D721Med (cell line): ENCODE results near the gene ZCCHC2.

ENCODE experiments used
- DNase-seq: peaks from one replicate; pipeline ENCODE4 v3.0.0; 2011; ENCODE audit warnings: low spot score; ENCODE audit not compliant: insufficient read length
- FAIRE-seq: peaks from 2 replicates; lab custom pipeline; 2011; peaks lifted over from hg19 to GRCh38; lab: Jason Lieb, UNC
- TF ChIP-seq, protein P1 (sequence below): IDR thresholded peaks from 2 replicates; pipeline ENCODE4 v1.5.1; 2012; ENCODE audit warnings: mild to moderate bottlenecking, control low read depth; ENCODE audit not compliant: insufficient read depth; ENCODE audit errors: missing control alignments

ZCCHC2 gene

DNA sequence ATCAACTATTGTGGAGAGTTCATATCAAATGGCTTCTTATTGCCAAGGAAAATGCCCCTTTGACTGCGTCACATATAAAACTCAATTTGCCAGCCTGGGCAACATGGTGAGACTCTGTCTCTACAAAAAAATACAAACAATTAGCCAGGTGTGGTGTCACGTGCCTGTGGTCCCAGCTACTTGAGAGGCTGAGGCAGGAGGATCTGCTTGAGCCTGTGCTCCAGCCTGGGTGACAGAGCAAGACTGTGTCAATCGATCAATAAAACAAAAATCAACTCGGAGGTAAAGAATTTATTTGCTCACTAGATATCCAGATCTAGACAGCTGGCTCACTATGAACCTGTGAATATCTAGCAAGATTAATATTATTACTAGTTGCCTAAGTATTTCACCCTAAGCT is 1.7 kb upstream of the ZCCHC2 start:
- no peak for FAIRE-seq
- DNase-seq: no peak
- TF ChIP-seq, protein P1, sequence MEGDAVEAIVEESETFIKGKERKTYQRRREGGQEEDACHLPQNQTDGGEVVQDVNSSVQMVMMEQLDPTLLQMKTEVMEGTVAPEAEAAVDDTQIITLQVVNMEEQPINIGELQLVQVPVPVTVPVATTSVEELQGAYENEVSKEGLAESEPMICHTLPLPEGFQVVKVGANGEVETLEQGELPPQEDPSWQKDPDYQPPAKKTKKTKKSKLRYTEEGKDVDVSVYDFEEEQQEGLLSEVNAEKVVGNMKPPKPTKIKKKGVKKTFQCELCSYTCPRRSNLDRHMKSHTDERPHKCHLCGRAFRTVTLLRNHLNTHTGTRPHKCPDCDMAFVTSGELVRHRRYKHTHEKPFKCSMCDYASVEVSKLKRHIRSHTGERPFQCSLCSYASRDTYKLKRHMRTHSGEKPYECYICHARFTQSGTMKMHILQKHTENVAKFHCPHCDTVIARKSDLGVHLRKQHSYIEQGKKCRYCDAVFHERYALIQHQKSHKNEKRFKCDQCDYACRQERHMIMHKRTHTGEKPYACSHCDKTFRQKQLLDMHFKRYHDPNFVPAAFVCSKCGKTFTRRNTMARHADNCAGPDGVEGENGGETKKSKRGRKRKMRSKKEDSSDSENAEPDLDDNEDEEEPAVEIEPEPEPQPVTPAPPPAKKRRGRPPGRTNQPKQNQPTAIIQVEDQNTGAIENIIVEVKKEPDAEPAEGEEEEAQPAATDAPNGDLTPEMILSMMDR: no peak

DNA sequence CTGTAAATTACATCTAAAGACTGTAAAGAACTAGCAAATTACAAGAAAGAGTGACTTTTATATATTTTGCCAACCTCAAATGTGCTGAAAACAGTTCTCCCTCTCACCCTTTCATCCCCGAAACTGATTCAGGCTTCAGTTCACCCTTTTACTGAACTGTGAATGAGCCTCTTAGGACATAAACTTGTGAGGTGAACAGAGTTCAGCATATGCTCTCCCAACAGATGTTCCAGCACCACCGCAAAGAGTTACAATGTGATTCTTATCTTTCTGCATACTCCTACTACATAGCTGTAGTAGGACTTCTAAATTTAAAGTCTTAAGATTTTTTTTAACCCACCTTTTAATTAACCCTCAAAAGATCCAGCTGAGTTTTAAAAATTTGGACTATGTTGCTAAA is 1.2 kb upstream of the ZCCHC2 start:
- TF ChIP-seq, protein P1: no peak
- FAIRE-seq (no peak), DNase-seq (no peak)

DNA sequence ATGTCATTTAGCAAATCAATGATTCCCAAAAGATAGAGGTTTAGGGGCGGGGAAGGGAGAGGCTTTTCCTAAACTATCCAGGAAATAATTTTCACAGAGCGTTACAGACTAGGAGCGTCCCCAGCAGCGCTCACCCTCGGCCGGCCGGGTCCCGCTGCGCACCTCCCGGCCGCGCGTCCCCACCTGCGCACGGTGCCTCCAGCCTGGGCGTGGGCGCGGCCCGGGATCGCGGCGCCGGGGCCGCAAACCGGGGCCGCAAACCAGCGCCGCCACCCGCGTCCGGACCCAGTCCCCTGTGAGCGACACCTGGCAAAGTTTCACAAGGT is 684 bp upstream of the ZCCHC2 start:
- no peak for FAIRE-seq
- no peak for DNase-seq
- TF ChIP-seq, protein P1: no peak

DNA sequence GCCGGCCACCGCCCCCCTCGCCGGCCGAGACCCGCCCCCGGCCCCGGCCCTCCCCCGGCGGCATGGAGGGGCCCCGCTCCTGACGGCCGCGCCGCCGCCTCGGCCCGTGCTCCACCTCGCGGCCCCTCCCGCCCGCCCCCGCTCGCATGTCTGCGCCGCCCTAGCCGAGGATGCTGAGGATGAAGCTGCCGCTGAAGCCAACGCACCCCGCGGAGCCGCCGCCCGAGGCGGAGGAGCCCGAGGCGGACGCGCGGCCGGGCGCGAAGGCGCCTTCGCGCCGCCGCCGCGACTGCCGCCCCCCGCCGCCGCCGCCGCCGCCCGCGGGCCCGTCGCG is 397 bp downstream of the ZCCHC2 start:
- TF ChIP-seq, protein P1: no peak
- FAIRE-seq (no peak), DNase-seq (peak; percentile 97)

DNA sequence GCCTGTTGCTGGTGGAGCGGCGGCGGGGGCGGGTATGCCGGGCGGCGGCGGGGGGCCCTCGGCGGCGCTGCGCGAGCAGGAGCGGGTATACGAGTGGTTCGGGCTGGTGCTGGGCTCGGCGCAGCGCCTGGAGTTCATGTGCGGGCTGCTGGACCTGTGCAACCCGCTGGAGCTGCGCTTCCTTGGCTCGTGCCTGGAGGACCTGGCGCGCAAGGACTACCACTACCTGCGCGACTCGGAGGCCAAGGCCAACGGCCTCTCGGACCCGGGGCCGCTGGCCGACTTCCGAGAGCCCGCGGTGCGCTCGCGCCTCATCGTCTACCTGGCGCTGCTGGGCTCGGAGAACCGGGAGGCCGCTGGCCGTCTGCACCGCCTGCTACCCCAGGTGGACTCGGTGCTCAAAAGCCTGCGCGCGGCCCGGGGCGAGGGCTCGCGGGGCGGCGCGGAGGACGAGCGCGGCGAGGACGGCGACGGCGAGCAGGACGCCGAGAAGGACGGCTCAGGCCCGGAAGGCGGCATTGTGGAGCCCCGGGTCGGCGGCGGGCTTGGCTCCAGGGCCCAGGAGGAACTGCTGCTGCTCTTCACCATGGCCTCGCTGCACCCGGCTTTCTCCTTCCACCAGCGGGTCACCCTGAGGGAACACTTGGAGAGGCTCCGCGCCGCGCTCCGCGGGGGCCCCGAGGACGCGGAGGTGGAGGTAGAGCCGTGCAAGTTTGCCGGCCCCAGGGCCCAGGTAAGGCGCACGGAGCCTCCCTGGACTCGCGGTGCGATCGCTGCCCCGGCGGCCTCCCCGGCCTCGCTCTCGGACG is 1.0 kb downstream of the ZCCHC2 start:
- TF ChIP-seq, protein P1: no peak
- DNase-seq (peak; percentile 57), FAIRE-seq (no peak)

DNA sequence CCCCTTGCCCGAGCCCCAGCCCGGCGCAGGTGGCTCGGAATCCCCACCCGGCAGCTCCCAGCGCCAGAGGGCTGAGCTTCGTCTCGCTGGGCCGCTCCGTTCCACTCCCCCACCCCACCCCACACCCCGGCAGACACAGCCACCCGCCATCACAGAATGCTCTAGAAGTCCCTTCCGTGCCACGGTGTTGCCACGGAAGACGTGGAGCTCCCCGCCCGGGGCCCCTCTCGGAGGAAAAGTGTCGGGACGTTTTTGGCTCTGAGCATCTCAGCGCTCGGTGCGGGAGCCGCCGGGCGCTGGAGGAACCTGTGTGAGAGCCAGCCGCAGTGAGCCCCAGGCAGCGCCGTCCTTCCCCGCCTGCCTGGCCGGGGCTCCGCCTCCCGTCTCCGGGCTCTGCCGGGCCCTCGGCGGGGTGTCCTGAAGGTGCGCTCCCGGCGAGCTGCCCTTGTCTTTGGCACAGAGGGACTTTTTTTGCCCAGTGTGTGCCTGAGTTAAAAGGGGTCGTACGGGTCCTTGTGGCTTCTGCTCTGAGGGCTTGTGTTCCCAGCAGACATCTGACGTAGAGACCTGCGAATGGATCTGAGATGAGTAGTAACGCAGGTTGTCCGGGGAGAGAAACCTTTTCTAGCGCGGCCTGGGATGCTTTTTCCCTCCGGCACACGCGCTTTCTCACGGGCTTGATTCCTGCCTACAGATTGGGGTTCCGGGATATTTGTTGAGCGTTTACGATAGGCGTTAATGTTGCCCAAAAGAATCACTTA is 1.8 kb downstream of the ZCCHC2 start:
- peak; percentile 64 for DNase-seq
- TF ChIP-seq, protein P1: no peak
- no peak for FAIRE-seq

DNA sequence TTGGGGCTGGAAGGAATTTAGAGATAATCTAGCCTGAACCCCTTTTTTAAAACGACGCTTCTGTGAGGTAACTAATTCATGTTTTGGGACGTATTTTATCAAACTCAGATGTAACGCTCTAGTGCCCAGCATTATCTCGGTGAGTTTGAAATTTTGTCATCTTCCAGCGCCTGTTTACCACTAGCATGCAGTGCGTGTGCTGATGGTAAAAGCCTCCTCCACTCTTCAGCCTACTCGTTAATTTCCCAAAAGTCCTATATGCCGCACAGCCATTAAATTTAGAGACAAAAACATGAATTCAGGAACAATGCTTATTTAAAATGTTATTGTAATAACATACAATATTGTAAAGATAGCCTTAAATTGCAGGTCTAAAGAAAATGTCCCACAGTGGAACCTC is 2.8 kb downstream of the ZCCHC2 start:
- TF ChIP-seq, protein P1: no peak
- DNase-seq (no peak), FAIRE-seq (no peak)
